Keratinocyte (primary cell): ENCODE results near the gene ZNF823. TPM values are rescaled to one million over a fixed set of nuclear protein-coding genes. Genes with fewer than 3 reads are reported as not detected.

Source experiments
- DNase-seq: peaks from one replicate; pipeline ENCODE4 v3.0.0-alpha.2; 2011; ENCODE audit warnings: low read depth, missing footprints, low spot score
- FAIRE-seq: peaks from 2 replicates; lab custom pipeline; 2011; peaks lifted over from hg19 to GRCh38; lab: Jason Lieb, UNC
- H2AFZ ChIP-seq: 2 replicates; pipeline ENCODE4 v1.6.0; 2012; ENCODE audit warnings: low read length, control low read depth, inconsistent platforms; ENCODE audit not compliant: control insufficient read depth
- H3K27ac ChIP-seq: 2 replicates; pipeline ENCODE4 v1.5.1; 2011; ENCODE audit warnings: low read length; ENCODE audit not compliant: control insufficient read depth, insufficient read depth
- H3K27me3 ChIP-seq: 3 replicates; pipeline ENCODE4 v1.6.0; 2011; ENCODE audit warnings: low read length; ENCODE audit not compliant: control insufficient read depth, insufficient read depth; ENCODE audit errors: extremely low read depth
- H3K36me3 ChIP-seq, 2 experiments: 2 replicates in 1 of 2; 3 replicates in 1 of 2; pipeline ENCODE4 v1.5.1; 2011; ENCODE audit warnings: low read length in 2 of 2, mild to moderate bottlenecking in 1 of 2; ENCODE audit not compliant: control insufficient read depth in 2 of 2, insufficient read depth in 2 of 2; ENCODE audit errors: extremely low read depth in 1 of 2
- H3K4me1 ChIP-seq: 3 replicates; pipeline ENCODE4 v1.5.1; 2011; ENCODE audit warnings: low read length; ENCODE audit not compliant: control insufficient read depth, insufficient read depth; ENCODE audit errors: extremely low read depth
- H3K4me2 ChIP-seq: 3 replicates; pipeline ENCODE4 v1.6.0; 2011; ENCODE audit warnings: low read depth, low read length; ENCODE audit not compliant: control insufficient read depth, insufficient read depth; ENCODE audit errors: extremely low read depth
- H3K4me3 ChIP-seq, 3 experiments: fragments of 200-600 bp in 1 of 3; sonication (generic) in 1 of 3; 2 replicates in 2 of 3; 3 replicates in 1 of 3; pipeline ENCODE4 v1.5.1; 2011 to 2016; ENCODE audit warnings: low read length in 3 of 3, mild to moderate bottlenecking in 3 of 3, control low read depth in 2 of 3, inconsistent platforms in 1 of 3, low read depth in 1 of 3, mixed read lengths in 1 of 3, mixed run types in 1 of 3, moderate library complexity in 1 of 3; ENCODE audit not compliant: control insufficient read depth in 2 of 3, insufficient read depth in 2 of 3; ENCODE audit errors: extremely low read depth in 1 of 3
- H3K79me2 ChIP-seq: 2 replicates; pipeline ENCODE4 v1.6.0; 2012; ENCODE audit warnings: low read length; ENCODE audit not compliant: control insufficient read depth, insufficient read depth
- H3K9ac ChIP-seq: 3 replicates; pipeline ENCODE4 v1.6.0; 2011; ENCODE audit warnings: low read length; ENCODE audit not compliant: control insufficient read depth, insufficient read depth; ENCODE audit errors: extremely low read depth
- H3K9me1 ChIP-seq: 3 replicates; pipeline ENCODE4 v1.6.0; 2011; ENCODE audit warnings: low read length; ENCODE audit not compliant: control insufficient read depth, insufficient read depth; ENCODE audit errors: extremely low read depth
- H3K9me3 ChIP-seq: 2 replicates; pipeline ENCODE4 v1.5.1; 2012; ENCODE audit warnings: low read depth, low read length; ENCODE audit not compliant: control insufficient read depth
- H4K20me1 ChIP-seq: 3 replicates; pipeline ENCODE4 v1.6.0; 2011; ENCODE audit warnings: low read length; ENCODE audit not compliant: control insufficient read depth, insufficient read depth; ENCODE audit errors: extremely low read depth
- CTCF ChIP-seq, 3 experiments: IDR thresholded peaks in 1 of 3; conservative IDR thresholded peaks in 1 of 3; optimal IDR thresholded peaks in 1 of 3; 2 replicates in 2 of 3; 3 replicates in 1 of 3; pipeline versions ENCODE3 to v1.5.1; 2011; ENCODE audit warnings: low read length in 3 of 3, mild to moderate bottlenecking in 3 of 3, moderate library complexity in 2 of 3, control low read depth in 1 of 3, inconsistent platforms in 1 of 3; ENCODE audit not compliant: insufficient read depth in 2 of 3; ENCODE audit errors: extremely low read depth in 1 of 3
- EZH2 ChIP-seq: IDR thresholded peaks from one replicate; pipeline ENCODE4 v1.6.1; 2012; ENCODE audit warnings: inconsistent platforms, mild to moderate bottlenecking, low read length, moderate library complexity
- dilution Hi-C: fragments of 300-500 bp; cut with MboI; formaldehyde crosslinking; loops from one replicate; pipeline ENCODE4 v1.7.0; 2020; ENCODE audit warnings: low sequenced_read_pairs; ENCODE audit not compliant: extremely low pct_ligation_motif_present
- polyA plus RNA-seq, 5 experiments: library from polyadenylated mRNA; depleted of rRNA in 3 of 5; stranded (reverse) in 3 of 5; stranded (forward) in 1 of 5; unstranded in 1 of 5; fragments of >200 nt; gene quantifications; 1 replicate in 1 of 5; 2 replicates in 3 of 5; 3 replicates in 1 of 5; pipeline versions ENCODE4 v1.2.1 to v1.2.3, GENCODE V29; 2011 to 2012; ENCODE audit warnings: missing spikeins in 2 of 5, low read depth in 1 of 5, low replicate concordance in 1 of 5

Gene ZNF823
- polyA plus RNA-seq, 1 donor (not counting 4 experiments of a cell fraction or from before 2014, with no cell fraction given) = 6.3 TPM

- dilution Hi-C loops = no loop called here
- Histone ChIP-seq H2AFZ (no peak overlapping the region), H3K79me2 (peaks cover 2% of the 10 kb centered on the region), H3K4me2 (no peak overlapping the region), H3K27ac (no peak overlapping the region), H4K20me1 (no peaks in the 10 kb centered on the region), H3K4me1 (peaks cover 3% of the 10 kb centered on the region), H3K9ac (no peak overlapping the region), H3K4me3 (no peak overlapping the region), H3K27me3 (no peaks in the 10 kb centered on the region), H3K9me3 (no peaks in the 10 kb centered on the region), H3K36me3 (peaks cover 0 to 3% of the 10 kb centered on the region in 2 experiments), H3K9me1 (no peaks in the 10 kb centered on the region)
- TF ChIP-seq CTCF (optimal IDR thresholded peaks at IDR 0.05 in 1 of 3, IDR thresholded peaks at IDR 0.05 in 1 of 3, conservative IDR thresholded peaks at IDR 0.05 in 1 of 3; ENCODE audit: extremely low read depth in 1 of 3, insufficient read depth in 2 of 3, low read length in 3 of 3) (no peak), EZH2 (no peak)
- DNase-seq (no peak), FAIRE-seq (no peak)
These were observed 46.5 kb downstream of the ZNF823 start for GRCh38 chr19:11692127-11692790.

- FAIRE-seq = no peak
- dilution Hi-C loops = no loop called here
- Histone ChIP-seq H3K9me3 (peaks cover 11% of the 10 kb centered on the region), H3K4me1 (no peaks in the 10 kb centered on the region), H3K4me3 (no peak overlapping the region), H3K27me3 (no peaks in the 10 kb centered on the region), H3K9ac (no peak overlapping the region), H2AFZ (no peak overlapping the region), H3K79me2 (no peaks in the 10 kb centered on the region), H3K27ac (no peak overlapping the region), H3K4me2 (no peak overlapping the region), H3K9me1 (no peaks in the 10 kb centered on the region), H3K36me3 (peaks cover 0 to 3% of the 10 kb centered on the region in 2 experiments), H4K20me1 (no peaks in the 10 kb centered on the region)
- DNase-seq = no peak
- TF ChIP-seq EZH2 (no peak), CTCF (optimal IDR thresholded peaks at IDR 0.05 in 1 of 3, IDR thresholded peaks at IDR 0.05 in 1 of 3, conservative IDR thresholded peaks at IDR 0.05 in 1 of 3; ENCODE audit: extremely low read depth in 1 of 3, insufficient read depth in 2 of 3, low read length in 3 of 3) (no peak)
These were observed 52.8 kb downstream of the ZNF823 start for GRCh38 chr19:11685676-11686650.
